ENCODE measurements around the gene DAZAP1.
"Not testable (repeated sequence)": the region's sequence is repeated elsewhere in the genome, so short reads cannot be mapped to it uniquely, and the experiment has no call there.

DAZAP1 gene

DNA sequence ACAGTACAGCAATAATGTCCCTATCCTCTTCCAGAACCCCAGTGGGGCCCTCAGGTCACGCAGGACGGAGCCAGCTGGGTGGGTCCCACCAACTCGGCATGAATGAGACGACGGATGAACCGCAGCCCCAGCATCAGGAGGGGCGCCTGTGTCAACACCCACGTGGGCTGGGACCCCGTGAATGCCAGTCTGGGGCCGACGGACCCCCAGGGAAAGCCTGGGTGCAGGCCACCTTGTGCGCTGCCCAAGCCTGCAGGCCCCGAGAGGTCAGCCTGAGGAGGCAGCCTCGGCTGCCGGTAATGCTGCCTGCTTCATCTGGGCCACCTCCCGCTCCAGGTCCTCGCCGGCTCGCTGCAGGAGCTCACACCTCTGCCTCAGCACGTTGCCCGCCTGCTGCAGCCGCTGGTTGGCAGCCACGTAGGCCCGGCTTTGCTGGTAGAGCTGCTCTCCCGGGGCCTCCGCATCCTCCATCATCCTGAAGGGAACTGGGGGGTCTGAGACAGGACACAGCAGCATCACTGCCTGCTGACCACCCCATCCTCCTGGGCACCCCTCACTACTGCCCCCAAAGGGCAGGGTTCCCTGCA is 67.5 kb downstream of the DAZAP1 start:
- FAIRE-seq, result no peak

DNA sequence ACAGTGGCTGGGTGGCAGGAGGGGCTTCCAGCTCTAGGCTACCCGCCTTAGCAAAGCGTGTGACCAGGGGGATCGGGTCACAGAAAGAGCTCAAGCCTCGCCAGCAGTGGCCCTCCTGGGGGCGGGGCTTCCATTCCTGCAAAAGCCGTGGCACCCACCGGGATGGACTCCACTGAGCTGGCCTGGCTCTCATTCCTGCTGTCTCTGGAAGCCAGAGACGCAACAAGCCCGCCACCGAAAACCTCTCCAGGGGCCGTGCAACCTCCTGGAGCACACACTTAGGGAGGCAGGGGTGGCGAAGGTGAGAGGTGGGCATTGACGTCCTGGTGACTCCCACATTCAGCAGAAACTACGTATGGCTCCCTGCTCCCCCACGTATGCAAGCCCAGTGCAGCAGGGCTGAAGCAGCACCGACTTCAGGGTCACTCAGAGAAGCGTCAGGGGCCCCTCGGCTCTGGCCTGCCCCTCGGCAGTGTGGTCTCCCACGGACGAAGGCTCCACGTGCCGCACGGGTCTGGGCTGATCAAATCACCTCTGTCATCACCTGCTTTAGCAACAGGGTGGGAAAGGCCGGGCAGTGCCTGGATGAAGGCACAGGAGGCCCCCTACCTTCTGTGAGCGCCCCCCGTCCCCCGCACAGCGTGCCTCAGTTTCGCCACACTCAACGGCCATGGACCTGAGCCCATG is 68.5 kb downstream of the DAZAP1 start:
- FAIRE-seq, result no peak

DNA sequence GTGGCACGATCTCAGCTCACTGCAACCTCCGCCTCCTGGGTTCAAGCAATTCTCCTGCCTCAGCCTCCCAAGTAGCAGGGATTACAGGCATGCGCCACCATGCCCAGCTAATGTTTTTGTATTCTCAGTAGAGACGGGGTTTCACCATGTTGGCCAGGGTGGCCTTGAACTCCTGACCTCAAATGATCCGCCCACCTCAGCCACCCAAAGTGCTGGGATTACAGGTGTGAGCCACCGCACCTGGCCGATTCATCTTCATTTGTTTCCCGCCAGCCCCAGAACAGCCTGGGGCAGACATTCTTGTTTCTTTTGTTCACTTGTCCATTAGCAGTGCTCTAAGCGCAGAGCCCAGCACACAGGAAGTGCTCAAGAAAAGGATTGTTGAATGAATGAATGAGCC is 69.7 kb downstream of the DAZAP1 start:
- not testable (repeated sequence) for FAIRE-seq

DNA sequence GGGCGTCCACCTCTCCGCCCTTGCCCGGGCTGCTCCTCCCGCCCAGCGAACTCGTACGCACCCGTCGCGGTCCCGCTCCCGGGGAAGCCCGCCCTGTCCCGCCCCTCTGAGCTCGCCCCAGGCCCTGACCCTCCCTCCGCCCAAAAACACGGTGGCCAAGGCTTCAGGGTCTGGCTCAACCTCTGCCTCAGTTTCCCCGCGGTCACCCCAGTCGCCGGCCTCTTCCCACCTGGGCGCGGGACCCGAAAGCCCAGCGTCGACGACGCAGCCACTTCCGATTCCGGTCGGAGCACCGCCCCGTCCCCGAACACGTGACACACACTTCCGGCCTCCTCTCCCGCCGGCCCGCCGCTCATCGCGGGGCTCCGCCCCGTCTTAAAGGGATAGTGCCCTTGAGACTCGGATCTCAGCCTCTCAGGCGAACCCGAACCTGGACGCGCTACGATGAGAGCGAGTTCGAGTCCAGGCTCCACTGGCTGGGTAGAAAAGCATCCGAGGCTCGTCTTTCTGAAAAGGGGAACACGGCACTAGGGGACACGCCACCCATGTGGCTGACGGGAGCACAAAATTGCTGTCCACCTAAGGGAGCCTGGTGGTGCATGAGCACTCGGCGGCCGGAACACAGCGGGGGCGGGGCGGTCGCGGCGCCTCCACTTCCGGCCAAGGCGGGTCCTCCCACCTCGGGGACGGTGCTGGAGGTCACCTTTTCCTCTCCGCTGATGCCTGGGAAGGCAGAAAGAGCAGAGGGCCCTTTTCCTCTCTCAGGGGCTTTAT is 71.7 kb downstream of the DAZAP1 start, which contains the start of gene C19orf25:
TSS of gene C19orf25 (minus strand) at position 282 of the 774 bp plus-strand sequence. CDS start 312 bp downstream, outside the sequence.
- peak; percentile 97 for FAIRE-seq

DNA sequence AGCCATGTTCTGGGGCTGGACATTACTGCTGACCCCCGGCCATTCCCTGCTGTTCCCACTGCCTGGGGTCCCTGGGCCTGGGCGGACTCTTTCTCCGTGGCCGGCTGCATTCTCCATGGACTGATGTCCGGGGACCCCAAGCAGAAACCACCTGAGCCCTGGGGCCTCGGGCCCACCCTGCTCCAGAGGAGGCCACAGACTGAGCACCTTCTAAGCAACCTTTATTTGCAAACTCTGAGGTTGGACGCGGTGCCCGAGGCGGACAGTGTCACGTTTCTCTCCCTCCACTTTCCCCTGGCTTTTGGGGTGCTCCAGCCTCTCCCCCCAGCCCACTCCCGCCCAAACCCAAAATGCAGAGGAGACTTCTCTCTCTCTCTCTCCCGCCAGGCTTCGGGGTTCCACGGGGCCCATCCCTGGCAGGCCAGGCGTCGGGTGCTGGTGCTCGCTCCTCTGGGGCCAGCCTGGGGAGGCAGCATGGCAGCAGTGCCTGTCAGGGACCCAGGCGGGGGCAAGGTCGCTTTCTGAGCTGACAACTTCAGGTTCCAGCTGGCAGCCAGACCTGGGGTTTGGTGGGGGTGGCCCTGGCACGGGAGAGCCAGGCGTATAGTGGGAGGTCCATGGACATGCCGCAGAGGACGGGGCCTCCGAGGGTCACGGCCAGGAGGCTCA is 74.0 kb downstream of the DAZAP1 start:
- no peak for FAIRE-seq

DNA sequence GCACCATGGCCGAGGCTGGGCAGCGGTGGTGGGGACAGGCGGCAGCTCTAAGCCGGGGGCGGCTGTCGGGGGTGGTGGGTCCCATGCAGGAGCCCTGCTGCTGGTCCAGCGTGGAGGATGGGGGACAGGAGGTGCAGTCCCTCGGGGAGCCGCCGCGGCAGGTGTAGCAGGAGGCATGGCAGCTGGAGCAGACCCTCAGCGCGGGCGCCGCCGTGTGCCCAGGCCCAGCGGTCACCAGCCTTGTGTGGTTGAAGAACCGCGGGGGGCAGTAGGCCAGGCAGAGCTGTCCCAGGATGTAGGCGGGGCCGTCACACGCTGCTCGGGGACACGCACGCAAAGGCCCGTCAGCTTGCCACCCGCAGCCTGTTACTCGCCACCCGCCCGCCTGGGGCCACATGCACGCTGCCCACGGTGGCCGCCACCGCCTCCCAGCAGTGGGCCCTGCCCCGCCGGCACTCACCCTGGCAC is 74.5 kb downstream of the DAZAP1 start:
- no peak for FAIRE-seq

DNA sequence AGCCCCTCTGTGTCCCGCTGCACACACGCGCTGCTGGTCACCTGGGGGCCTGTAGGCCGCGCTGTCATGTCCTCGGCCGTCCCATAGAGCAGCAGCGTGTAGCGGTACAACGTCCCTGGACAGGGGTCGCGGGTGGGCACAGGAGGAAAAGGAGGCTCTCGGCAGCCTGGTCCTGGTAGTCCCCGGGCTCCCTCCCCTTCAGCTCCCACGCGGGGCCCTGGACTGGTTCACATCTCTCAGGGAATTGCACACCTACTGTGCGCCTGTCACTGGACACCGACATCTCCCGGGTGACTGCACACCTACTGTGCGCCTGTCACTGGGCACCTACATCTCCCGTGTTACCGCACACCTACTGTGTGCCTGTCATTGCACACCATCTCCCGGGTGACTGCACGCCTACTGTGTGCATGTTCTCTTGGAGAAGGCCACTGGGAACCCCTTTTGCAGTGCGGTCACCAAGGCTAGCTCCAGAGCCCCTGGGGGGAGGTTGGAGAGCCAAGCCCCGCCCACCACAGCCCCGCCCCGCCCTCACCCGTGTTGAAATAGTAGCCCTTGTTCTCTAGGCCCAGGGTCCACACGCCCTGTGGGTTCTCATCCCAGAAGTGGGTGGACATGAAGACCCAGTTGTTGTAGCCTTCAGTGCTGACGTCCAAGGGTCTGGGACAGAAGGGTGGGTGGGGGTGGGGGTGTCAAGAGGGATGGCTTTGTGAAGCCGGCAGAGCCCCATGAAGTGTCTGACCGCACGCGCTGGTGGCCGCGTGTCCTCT is 75.2 kb downstream of the DAZAP1 start:
- FAIRE-seq, result no peak

DNA sequence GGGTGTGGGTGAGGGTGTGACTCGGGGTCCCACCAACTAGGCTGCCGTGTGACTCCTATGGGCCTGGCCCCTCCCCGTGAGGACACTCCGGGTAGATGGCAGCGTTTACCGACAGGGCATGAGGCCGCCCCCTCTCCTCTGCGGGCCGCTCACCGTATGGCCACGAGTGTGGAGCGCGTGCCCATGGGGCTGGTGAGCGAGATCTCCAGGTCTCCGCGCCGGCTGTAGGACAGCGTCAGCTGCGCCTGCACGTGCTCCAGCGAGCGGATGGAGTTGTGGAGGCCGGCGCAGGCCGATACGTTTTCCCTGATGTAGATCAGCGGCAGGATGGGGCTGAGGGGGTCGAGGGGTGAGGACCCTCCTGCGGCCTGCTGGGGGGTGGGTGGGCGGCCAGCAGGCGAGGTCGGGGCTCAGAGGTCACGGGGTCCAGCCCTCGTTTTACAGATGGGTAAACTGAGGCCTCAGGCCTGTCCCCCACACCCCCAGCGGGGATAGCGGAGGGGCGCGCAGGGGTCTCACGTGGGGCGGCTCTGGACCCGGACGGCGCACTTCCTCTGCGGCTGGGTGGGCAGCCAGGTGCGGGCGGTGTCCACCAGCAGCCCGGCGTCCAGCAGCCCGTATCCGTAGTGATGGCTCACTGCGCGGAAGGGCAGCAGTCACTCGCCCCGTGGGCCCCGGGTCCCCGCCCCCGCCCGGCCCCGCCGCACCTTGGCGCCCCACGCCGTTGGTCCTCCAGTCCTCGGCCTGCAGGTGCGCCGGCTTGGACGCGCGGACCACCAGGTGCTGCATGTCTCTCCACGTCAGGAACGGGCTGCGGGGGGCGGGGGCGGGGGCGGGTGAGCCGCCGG is 76.0 kb downstream of the DAZAP1 start:
- FAIRE-seq, result no peak

DNA sequence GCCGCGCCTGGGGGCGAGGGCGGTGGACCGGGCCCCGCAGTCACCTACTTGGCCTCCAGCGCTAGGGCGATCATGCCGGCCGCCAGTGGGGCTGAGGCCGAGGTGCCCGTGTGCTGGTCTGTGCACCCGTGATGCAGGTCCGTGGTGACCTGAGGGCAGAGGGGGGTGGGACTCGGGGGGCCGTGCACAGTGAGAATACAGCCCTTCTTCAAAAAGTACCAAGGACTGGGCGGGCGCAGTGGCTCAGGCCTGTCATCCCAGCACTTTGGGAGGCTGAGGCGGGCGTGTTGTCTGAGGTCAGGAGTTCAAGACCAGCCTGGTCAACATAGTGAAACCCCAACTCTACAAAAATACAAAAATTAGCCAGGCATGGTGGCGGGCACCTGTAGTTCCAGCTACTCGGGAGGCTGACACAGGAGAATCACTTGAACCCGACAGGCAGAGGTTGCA is 76.6 kb downstream of the DAZAP1 start:
- FAIRE-seq, result no peak
